GM12878 (cell line): ENCODE data around the gene C6orf89. TPM values are rescaled to one million over a fixed set of nuclear protein-coding genes. Genes with fewer than 3 reads are reported as not detected.

Source experiments
- ATAC-seq: fragments of 200-7000 bp; cut with Tn5 transposase; 3 replicates; pipeline ENCODE4 v1.9.1; 2020; ENCODE audit warnings: mild to moderate bottlenecking, moderate library complexity
- BruUV-seq: library from RNA; stranded (reverse); fragments of 400-500 nt; replicated peaks from 2 replicates; lab custom pipeline; 2021; lab: Mats Ljungman, UMichigan
- CTCF ChIA-PET: fragments of 300-600 bp; sonication (Branson Sonifier 250); formaldehyde crosslinking; extraction: SDS; loops from one replicate; lab custom pipeline; 2021; ENCODE audit warnings: inconsistent platforms; lab: Yijun Ruan, JAX
- POLR2A ChIA-PET: fragments of 350-600 bp; formaldehyde crosslinking; extraction: SDS; loops from one replicate; lab custom pipeline; 2021; ENCODE audit warnings: inconsistent platforms; lab: Charles Lee
- RAD21 ChIA-PET: fragments of 300-600 bp; sonication (Branson Sonifier 250); formaldehyde crosslinking; loops from one replicate; lab custom pipeline; 2023; ENCODE audit warnings: antibody characterized with exemption; ENCODE audit not compliant: unreplicated experiment; lab: Charles Lee
- SMC1A ChIA-PET: fragments of 300-600 bp; sonication (Branson Sonifier 250); formaldehyde crosslinking; loops from one replicate; lab custom pipeline; 2023; ENCODE audit not compliant: unreplicated experiment, uncharacterized antibody; lab: Charles Lee
- DNase-seq: peaks from one replicate; pipeline ENCODE4 v3.0.0-alpha.2; 2011; ENCODE audit warnings: low read depth, low spot score
- FAIRE-seq: peaks from 3 replicates; lab custom pipeline; 2011; peaks lifted over from hg19 to GRCh38; lab: Jason Lieb, UNC
- H2AFZ ChIP-seq: 2 replicates; pipeline ENCODE4 v1.6.0; 2011; ENCODE audit warnings: low read depth, low read length, control low read depth; ENCODE audit not compliant: control insufficient read depth
- H3K27ac ChIP-seq: 2 replicates; pipeline ENCODE4 v1.5.1; 2011; ENCODE audit warnings: control low read depth; ENCODE audit not compliant: control insufficient read depth, insufficient read depth
- H3K27me3 ChIP-seq, 2 experiments: replicated peaks in 1 of 2; 2 replicates each; pipeline versions ENCODE4 v1.6.0 to v1.6.1; 2011; ENCODE audit warnings: low read length in 1 of 2; ENCODE audit not compliant: control insufficient read depth in 2 of 2, insufficient read depth in 2 of 2
- H3K36me3 ChIP-seq, 2 experiments: 2 replicates each; pipeline ENCODE4 v1.5.1; 2011; ENCODE audit warnings: low read length in 1 of 2; ENCODE audit not compliant: control insufficient read depth in 2 of 2, insufficient read depth in 2 of 2
- H3K4me1 ChIP-seq: 2 replicates; pipeline ENCODE4 v1.6.1; 2011; ENCODE audit warnings: mild to moderate bottlenecking, low read length, moderate library complexity, mixed read lengths; ENCODE audit not compliant: control insufficient read depth, insufficient read depth
- H3K4me2 ChIP-seq: 2 replicates; pipeline ENCODE4 v1.6.0; 2011; ENCODE audit warnings: control low read depth; ENCODE audit not compliant: control insufficient read depth, insufficient read depth
- H3K4me3 ChIP-seq: fragments of 200-600 bp; sonication (generic); 2 replicates; pipeline ENCODE4 v1.5.1; 2016
- H3K79me2 ChIP-seq: 2 replicates; pipeline ENCODE4 v1.6.0; 2011; ENCODE audit warnings: low read length; ENCODE audit not compliant: control insufficient read depth, insufficient read depth
- H3K9ac ChIP-seq: 2 replicates; pipeline ENCODE4 v1.8.0; 2011; ENCODE audit warnings: low read length, control low read depth, mixed read lengths; ENCODE audit not compliant: control insufficient read depth, insufficient read depth
- H3K9me3 ChIP-seq: replicated peaks from 3 replicates; pipeline ENCODE4 v1.5.1; 2011; ENCODE audit warnings: mild to moderate bottlenecking, low read length; ENCODE audit not compliant: control insufficient read depth, insufficient read depth
- H4K20me1 ChIP-seq: 2 replicates; pipeline ENCODE4 v1.6.0; 2011; ENCODE audit not compliant: control insufficient read depth, insufficient read depth
- BCL11A ChIP-seq: IDR thresholded peaks from 2 replicates; pipeline ENCODE4 v1.6.1; 2011; ENCODE audit warnings: low read depth, low read length
- EED ChIP-seq: sonication (generic); IDR thresholded peaks from 2 replicates; pipeline ENCODE4 v1.6.1; 2016; ENCODE audit warnings: antibody characterized with exemption, low read depth
- ETV6 ChIP-seq, 2 experiments: fragments of 450-650 bp in 1 of 2; IDR thresholded peaks in 1 of 2; conservative IDR thresholded peaks in 1 of 2; 2 replicates each; pipeline ENCODE4 v1.6.1; 2014; ENCODE audit warnings: antibody characterized with exemption in 1 of 2, borderline replicate concordance in 1 of 2, low read depth in 1 of 2, mild to moderate bottlenecking in 1 of 2, moderate library complexity in 1 of 2
- FOXM1 ChIP-seq: IDR thresholded peaks from 2 replicates; pipeline ENCODE4 v1.6.1; 2012; ENCODE audit warnings: low read depth, mild to moderate bottlenecking, inconsistent platforms, low read length, moderate library complexity
- HDAC6 ChIP-seq: fragments of 200-600 bp; sonication (generic); IDR thresholded peaks from one replicate; pipeline ENCODE4 v1.8.0; 2017; ENCODE audit warnings: antibody characterized with exemption; ENCODE audit not compliant: unreplicated experiment
- IKZF2 ChIP-seq, 2 experiments: fragments of 450-650 bp; IDR thresholded peaks; 2 replicates each; pipeline ENCODE4 v1.6.1; 2017; ENCODE audit warnings: mild to moderate bottlenecking in 2 of 2, moderate library complexity in 2 of 2
- KDM1A ChIP-seq: fragments of 200-600 bp; sonication (generic); IDR thresholded peaks from 2 replicates; pipeline ENCODE4 v1.6.1; 2016; ENCODE audit warnings: borderline replicate concordance
- MXI1 ChIP-seq: fragments of 150-350 bp; IDR thresholded peaks from 2 replicates; pipeline ENCODE4 v1.6.1; 2011; ENCODE audit warnings: low read depth, mild to moderate bottlenecking, inconsistent platforms, low read length, improper control_type of control experiment
- MYC ChIP-seq: IDR thresholded peaks from 2 replicates; pipeline ENCODE4 v1.6.1; 2011; ENCODE audit warnings: mild to moderate bottlenecking, low read length, moderate library complexity, inconsistent platforms; ENCODE audit not compliant: insufficient read depth, insufficient replicate concordance, insufficient read length, severe bottlenecking
- NBN ChIP-seq: fragments of 450-650 bp; IDR thresholded peaks from 2 replicates; pipeline ENCODE4 v1.6.1; 2016
- NRF1 ChIP-seq: conservative IDR thresholded peaks from 2 replicates; pipeline ENCODE4 v1.6.1; 2011; ENCODE audit warnings: mild to moderate bottlenecking, low read depth, low read length, improper control_type of control experiment
- PML ChIP-seq: IDR thresholded peaks from 2 replicates; pipeline ENCODE4 v1.6.1; 2012; ENCODE audit warnings: low read length, inconsistent platforms
- POLR2A ChIP-seq: IDR thresholded peaks from 2 replicates; pipeline ENCODE4 v1.6.1; 2011; ENCODE audit warnings: low read depth, mild to moderate bottlenecking, low read length
- POLR2AphosphoS5 ChIP-seq: IDR thresholded peaks from 2 replicates; pipeline ENCODE4 v1.6.1; 2011; ENCODE audit warnings: mild to moderate bottlenecking, low read length, inconsistent platforms
- RAD51 ChIP-seq: fragments of 450-650 bp; IDR thresholded peaks from 2 replicates; pipeline ENCODE4 v1.6.1; 2016; ENCODE audit warnings: moderate library complexity, mild to moderate bottlenecking, inconsistent platforms
- RCOR1 ChIP-seq: conservative IDR thresholded peaks from 2 replicates; pipeline ENCODE4 v1.6.1; 2012; ENCODE audit warnings: low read depth, low read length, improper control_type of control experiment
- SMARCA5 ChIP-seq: fragments of 450-650 bp; IDR thresholded peaks from 2 replicates; pipeline ENCODE4 v1.6.1; 2017; ENCODE audit warnings: mild to moderate bottlenecking
- SRF ChIP-seq, 2 experiments: IDR thresholded peaks; 2 replicates each; pipeline ENCODE4 v1.6.1; 2011; ENCODE audit warnings: low read depth in 2 of 2, low read length in 2 of 2, mild to moderate bottlenecking in 1 of 2, moderate library complexity in 1 of 2
- WGBS: methylation state at CpG from one replicate; pipeline ENCODE4 v1.1.6; 2016; ENCODE audit warnings: low lambda C conversion rate; ENCODE audit not compliant: insufficient replicate concordance, insufficient coverage; ENCODE audit errors: missing lambda C conversion rate; 5-methylcytosine and 5-hydroxymethylcytosine counted together
- in situ Hi-C: fragments of 300-500 bp; cut with MboI; formaldehyde crosslinking; loops from 9 replicates; pipeline ENCODE4 v1.14.3; 2018; ENCODE audit warnings: mixed read lengths
- intact Hi-C: fragments of 100-400 bp; cut with micrococcal nuclease; formaldehyde crosslinking; loops from one replicate; pipeline ENCODE4 v1.14.2; 2022; ENCODE audit not compliant: unreplicated experiment
- polyA plus RNA-seq, 11 experiments: library from polyadenylated mRNA; depleted of rRNA in 4 of 11; unstranded in 6 of 11; stranded (reverse) in 5 of 11; fragments of >200 nt; fragmentation: Nextera tagmentation in 4 of 11; fragmentation: Illumina TruSeq in 1 of 11; extraction: Ambion mirVana in 4 of 11; extraction: Trizol in 1 of 11; gene quantifications; 1 replicate in 1 of 11; 2 replicates in 10 of 11; pipeline versions ENCODE4 v1.2.1 to v1.2.3, GENCODE V29; 2011 to 2016; ENCODE audit warnings: inconsistent platforms in 2 of 11, missing spikeins in 2 of 11, low read depth in 1 of 11
- total RNA-seq, 4 experiments: library from RNA; depleted of rRNA in 3 of 4; stranded (reverse); fragments of >200 nt in 3 of 4; fragmentation: Illumina TruSeq in 1 of 4; extraction: Trizol in 1 of 4; gene quantifications; 2 replicates each; pipeline versions ENCODE4 v1.2.1 to v1.2.3, GENCODE V29; 2013 to 2021

C6orf89 gene
- total and polyA plus RNA-seq, 10 of the 15 experiments (the other 5 are each of a cell fraction or from before 2014, with no cell fraction given): 10.8 to 42.7 (median 28.6) TPM

DNA sequence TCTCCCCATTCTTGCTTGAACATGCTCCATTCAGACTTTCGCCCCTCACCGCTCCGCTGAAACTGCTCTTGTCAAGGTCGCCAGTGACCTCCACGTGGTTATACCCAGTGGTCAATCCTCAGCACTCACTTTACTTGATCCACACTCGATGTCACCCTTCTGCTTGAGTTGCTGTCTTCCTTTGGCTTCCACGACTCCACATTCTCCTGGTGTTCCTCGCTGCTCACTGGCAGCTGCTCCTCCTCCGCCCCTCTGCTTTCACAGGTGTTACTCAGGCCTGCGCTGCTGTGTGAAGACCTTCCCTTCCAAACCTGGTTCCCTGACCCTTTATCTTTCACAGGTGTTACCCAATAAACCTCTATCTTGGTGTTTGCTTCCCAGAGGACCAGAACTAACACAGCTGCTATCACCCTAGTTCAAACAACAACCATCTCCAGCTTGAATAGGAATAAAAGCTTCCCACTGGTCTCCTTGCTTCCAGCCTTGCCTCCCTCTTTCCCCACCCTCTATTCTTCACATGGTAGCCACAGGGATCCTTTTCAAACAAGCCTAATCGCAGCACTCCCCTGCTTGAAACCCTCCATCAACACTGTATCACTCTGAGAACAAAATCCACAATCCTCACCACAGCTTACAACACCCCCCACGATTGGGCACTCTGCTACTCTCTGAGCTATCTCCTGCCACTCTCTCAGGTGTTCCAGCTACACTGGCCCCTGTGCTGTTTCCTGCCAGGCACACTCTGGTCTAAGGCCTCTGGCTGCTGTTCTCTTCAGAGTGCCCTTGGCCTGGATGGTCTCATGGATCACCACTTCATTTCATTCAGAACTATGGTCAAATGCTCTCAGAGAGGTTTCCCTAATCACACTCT is 21.8 kb upstream of the C6orf89 start:
- peaks cover 5% of the 10 kb centered on the region for H3K79me2 ChIP-seq
- WGBS: over 99% methylated on average over 12 of the region's 12 CpGs

DNA sequence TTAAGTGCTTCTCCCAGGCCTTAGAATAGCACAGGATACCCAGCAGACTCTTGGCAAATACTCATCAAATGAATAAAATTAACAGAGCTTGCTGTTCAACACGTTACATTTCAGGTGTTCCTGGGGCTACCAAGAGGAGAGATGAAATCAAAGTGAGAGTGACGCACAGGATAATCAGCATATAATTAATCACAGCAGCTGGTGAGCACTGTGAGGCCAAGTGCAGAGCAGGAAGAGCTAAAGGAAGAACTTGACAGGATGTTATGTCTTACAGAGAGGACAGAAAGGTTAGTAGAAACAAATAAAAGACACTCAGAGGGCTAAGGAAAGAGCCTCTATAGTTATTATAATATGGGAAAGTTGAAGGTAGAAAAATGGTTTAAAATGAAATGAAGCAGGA is 19.9 kb upstream of the C6orf89 start:
- in situ Hi-C loops (no loop called here), intact Hi-C loops (no loop called here)
- ChIA-PET SMC1A (interaction anchor here (1.3 to 2.1 kb wide), 3 partner anchors 8 to 20 kb away, joined by 3 to 4 read pairs (median 4); partner anchors contain the start of genes C6orf89 and PPIL1), POLR2A (interaction anchor here (1.6 kb wide), 1 partner anchor 9 kb away, joined by 5 read pairs; the partner anchor contains the start of gene PPIL1), RAD21 (no interaction called here), CTCF (interaction anchor here (0.9 to 4.5 kb wide), 4 partner anchors 9 to 152 kb away, joined by 3 to 22 read pairs (median 4); partner anchors contain the start of gene PPIL1)
- Histone ChIP-seq H3K9ac (no peak overlapping the region), H3K27me3 (no peaks in the 10 kb centered on the region), H4K20me1 (no peaks in the 10 kb centered on the region), H3K36me3 (peaks cover 7 to 8% of the 10 kb centered on the region in 2 experiments; a peak in 2 of 4 replicates), H3K4me2 (no peak overlapping the region), H3K9me3 (no peaks in the 10 kb centered on the region), H3K79me2 (peaks cover 12% of the 10 kb centered on the region), H3K4me3 (no peak overlapping the region), H2AFZ (no peak overlapping the region)
- no peak for DNase-seq
- no peak for FAIRE-seq
- no peak for ATAC-seq
- 100% methylated on average over 2 of the region's 2 CpGs for WGBS
- BruUV-seq: no TSS peak
- TF ChIP-seq POLR2AphosphoS5 (no peak), NBN (no peak), MXI1 (no peak), MYC (no peak), HDAC6 (no peak), RCOR1 (no peak), NRF1 (no peak), IKZF2 (IDR thresholded peaks at IDR 0.05) (no peak), SMARCA5 (no peak)
- TF ChIP-seq, all 136 proteins: peak for 0
- H3K4me1 ChIP-seq: no peaks in the 10 kb centered on the region
- H3K27ac ChIP-seq: no peak overlapping the region

More for the DNA sequence above, 21.8 kb upstream of the C6orf89 start:
- Histone ChIP-seq H3K4me1 (no peaks in the 10 kb centered on the region), H4K20me1 (no peaks in the 10 kb centered on the region), H3K27me3 (no peaks in the 10 kb centered on the region), H2AFZ (no peak overlapping the region), H3K27ac (no peak overlapping the region), H3K9me3 (no peaks in the 10 kb centered on the region), H3K4me2 (no peak overlapping the region), H3K36me3 (peaks cover 7 to 8% of the 10 kb centered on the region in 2 experiments; a peak in 2 of 4 replicates), H3K9ac (no peak overlapping the region), H3K4me3 (no peak overlapping the region)
- RAD21 ChIA-PET: no interaction called here
- SMC1A ChIA-PET: interaction anchor here (0.9 to 1.2 kb wide), 3 partner anchors 11 to 154 kb away, joined by 3 to 6 read pairs (median 3); partner anchors contain the start of gene PPIL1
- in situ Hi-C loops (no loop called here), intact Hi-C loops (no loop called here)
- no peak for TF ChIP-seq EED
- no peak for TF ChIP-seq FOXM1
- TF ChIP-seq SRF (IDR thresholded peaks at IDR 0.05; ENCODE audit: low read depth in 2 of 2, low read length in 2 of 2): no peak
- no peak for TF ChIP-seq BCL11A
- TF ChIP-seq IKZF2 (IDR thresholded peaks at IDR 0.05): no peak
- no peak for TF ChIP-seq RAD51
- TF ChIP-seq KDM1A: no peak
- TF ChIP-seq PML: no peak
- no peak for TF ChIP-seq POLR2A
- no peak for TF ChIP-seq ETV6 (conservative IDR thresholded peaks at IDR 0.05 in 1 of 2, IDR thresholded peaks at IDR 0.05 in 1 of 2; ENCODE audit: borderline replicate concordance in 1 of 2, low read depth in 1 of 2)
- DNase-seq (no peak), FAIRE-seq (no peak), ATAC-seq (no peak)
- BruUV-seq: no TSS peak
- CTCF ChIA-PET: interaction anchor here (0.7 to 4.5 kb wide), 7 partner anchors 8 to 308 kb away, joined by 3 to 22 read pairs (median 3); no protein-coding TSS in a partner anchor
- POLR2A ChIA-PET: no interaction called here
